HG02938 (cell line): ENCODE measurements around the gene TENT4B.
"Not testable (repeated sequence)": the region's sequence is repeated elsewhere in the genome, so short reads cannot be mapped to it uniquely, and the experiment has no call there.

ENCODE experiments used
- ATAC-seq: cut with Tn5 transposase; IDR thresholded peaks from one replicate; pipeline ENCODE4 v1.9.1; 2021; ENCODE audit warnings: mild to moderate bottlenecking, moderate library complexity; ENCODE audit not compliant: unreplicated experiment

The TENT4B gene

DNA sequence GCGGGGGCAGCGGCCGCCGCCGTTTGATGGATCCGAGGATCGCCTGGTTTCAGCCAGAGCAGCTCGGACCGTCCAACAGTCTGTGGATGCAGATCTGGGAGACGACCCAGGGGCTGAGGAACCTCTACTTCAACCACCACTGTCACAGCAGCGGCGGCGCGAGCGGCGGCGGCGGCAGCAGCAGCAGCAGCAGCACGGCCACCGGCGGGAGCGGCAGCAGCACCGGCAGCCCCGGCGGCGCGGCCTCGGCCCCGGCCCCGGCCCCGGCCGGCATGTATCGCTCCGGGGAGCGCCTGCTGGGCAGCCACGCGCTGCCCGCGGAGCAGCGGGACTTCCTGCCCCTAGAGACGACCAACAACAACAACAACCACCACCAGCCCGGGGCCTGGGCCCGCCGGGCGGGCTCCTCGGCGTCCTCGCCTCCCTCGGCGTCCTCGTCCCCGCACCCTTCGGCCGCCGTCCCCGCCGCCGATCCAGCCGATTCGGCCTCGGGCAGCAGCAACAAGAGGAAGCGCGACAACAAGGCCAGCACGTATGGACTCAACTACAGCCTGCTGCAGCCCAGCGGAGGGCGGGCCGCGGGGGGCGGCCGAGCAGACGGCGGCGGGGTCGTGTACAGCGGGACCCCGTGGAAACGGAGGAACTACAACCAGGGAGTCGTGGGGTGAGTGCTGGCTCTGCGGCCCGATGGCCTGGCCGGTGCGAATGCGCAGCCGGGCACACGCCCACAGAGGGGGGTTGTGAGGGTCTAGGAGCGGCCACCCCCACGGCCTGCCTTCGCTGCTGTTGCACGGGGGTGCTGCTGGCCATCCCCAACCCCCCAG lies 702 bp downstream of the TENT4B start:
- peak; percentile 2 for ATAC-seq

DNA sequence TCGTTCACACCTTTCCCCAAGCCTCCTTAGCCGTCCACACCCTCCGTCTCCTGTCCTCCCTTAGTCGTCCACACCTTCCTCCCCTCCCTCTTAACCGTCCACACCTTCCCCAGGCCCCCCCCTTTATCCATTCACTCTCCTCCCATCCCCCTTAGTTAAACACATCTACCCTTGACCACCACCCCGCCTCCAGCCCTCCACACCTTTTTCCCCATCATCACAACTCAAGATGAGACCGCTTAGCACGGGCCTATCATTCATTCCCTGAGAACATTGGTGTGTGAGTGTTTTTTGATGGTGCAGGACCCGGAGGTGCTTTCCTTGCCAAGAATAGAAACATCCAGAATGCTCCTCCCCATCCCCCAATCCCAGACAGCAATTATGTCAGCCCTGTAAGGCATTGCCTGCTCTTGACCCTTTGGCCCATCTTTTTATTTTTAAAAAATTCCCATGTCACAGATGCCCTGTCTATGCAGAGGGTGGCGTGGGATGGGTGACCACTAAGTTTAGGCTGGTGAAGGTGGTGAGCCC lies 1.4 kb downstream of the TENT4B start:
- no peak for ATAC-seq

DNA sequence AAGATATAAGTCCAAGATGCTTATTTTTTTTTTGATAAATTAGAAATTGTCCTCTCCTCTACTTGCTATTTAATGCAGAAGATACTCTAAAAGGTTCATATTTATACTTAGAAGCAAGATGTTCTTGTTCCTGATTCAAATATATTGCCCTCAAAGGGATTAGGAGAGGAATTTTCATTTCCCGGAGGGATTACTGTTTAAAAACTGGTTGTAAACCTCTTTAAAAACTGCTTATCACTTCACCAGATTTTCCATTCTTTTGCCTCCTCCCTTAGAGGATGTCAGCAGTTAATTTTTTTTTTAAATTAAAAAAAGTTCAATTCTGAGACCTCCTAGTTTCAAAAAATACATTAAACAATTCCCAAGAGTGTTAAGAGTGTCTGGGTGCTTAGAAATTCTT lies 2.8 kb downstream of the TENT4B start:
- no peak for ATAC-seq

DNA sequence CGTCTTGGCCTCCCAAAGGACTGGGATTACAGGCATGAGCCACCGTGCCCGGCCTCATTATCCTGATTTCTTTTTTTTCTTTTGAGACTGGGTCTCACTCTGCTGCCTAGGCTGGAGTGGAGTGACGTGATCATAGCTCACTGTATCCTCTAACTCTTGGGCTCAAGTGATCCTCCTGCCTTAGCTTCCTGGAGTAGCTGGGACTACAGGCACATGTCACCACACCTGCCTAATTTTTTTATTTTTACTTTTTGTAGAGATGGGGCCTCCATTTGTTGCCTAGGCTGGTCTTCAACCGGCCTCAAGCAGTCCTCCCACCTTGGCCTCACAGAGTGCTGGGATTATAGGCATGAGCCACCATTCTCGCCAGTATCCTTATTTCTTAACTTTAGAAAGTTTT lies 3.5 kb downstream of the TENT4B start:
- no peak for ATAC-seq

DNA sequence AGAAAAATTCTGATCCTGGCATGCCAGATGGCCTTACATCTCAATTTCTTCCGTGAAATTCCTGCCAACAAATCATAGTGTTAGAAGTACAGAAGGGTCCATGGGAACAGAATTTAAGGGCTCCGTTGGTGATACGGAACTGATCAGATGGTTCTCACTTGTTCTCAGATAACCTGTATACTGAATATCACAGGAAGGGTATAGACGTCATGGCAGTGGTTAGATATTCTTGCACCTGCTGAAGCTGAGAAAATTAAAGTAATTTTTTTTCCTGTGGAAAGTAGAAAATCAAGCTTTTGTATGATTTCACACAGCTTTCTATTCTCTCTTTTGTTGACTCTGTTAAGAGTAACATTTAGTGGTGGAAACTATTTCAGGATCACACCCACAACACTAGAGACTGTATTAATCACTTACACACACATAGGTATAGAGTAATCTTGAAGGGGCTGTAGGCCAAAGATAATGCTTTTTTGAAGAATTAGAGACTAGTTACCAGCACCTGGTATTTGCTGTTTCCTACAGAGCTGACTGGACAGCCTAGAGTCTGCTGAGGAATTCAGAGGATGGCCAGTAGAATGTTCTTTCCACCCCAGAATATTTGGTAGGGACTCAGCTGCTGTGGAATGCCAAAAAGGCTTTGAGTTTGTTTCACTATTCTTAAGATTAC lies 7.5 kb downstream of the TENT4B start:
- ATAC-seq: no peak

DNA sequence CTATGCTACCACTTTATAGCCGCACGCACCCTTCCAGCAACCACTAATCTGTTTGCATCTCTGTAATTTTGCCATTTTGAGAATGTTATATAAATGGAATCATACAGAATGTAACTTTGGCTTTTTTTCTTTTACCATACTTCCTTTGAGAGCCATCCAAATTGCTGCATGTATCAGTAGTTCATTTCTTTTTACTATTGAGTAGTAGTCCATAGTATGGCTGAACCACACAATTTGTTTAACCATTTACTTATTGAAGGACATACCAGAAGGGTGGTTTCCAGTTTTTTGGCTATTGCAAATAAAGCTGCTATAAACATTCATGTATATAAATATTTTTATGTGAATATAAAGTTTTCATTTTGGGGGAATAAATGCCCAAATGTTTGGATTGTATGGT lies 8.8 kb downstream of the TENT4B start:
- ATAC-seq: no peak

DNA sequence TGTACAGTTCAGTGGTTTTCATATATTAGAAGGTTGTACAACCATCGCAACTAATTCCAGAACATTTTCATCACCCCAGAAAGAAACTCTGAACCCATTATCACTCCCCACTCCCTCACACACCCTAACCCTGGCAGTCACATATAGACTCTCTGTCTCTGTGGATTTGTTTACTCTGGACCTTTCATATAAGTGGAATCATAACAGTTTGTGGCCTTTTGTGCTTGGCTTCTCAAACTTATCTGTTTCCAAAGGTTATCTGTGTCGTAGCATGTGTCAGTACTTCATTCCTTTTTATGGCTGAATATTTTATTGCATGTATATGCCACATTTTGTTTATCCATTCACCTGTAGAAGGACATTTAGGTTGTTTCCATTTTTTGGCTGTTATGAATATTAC lies 12.4 kb downstream of the TENT4B start:
- no peak for ATAC-seq

DNA sequence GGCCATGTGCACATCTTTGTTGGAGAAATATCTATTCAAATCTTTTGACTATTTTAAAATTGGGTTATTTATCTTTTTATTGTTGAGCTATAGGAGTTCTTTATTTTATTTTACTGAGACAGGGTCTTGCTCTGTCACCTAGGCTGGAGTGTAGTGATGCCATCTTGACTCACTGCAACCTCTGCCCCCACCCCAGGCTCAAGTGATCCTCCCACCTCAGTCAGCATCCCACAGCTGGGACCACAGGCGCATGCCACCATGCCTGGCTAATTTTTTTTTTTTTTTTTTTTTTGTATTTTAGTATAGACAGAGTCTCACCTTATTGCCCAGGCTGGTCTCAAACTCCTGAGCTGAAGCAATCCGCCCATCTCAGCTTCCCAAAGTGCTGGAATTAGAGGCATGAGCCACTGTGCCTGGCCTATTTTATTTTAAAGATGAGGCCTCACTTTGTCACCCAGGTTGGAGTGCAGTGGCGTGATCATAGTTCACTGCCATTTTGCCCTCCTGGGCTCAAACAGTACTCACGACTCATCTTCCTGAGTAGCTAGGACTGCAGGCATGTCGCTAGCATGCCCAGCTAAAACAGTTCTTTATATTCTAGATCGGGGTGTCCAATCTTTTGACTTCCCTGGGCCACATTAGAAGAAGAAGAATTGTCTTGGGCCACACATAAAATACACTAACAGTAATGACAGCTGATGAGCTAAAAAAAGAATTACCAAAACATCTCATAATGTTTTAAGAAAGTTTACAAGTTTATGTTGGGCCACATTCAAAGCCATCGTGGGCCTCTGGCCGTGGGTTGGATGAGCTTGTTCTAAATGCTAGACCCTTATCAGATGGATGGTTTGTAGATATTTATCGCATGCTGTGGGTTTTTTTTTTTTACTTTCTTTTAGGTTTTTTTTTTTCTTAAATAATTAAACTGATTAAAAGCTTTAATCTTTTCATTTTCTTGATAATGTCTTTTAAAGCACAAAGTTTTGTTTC lies 13.7 kb downstream of the TENT4B start:
- ATAC-seq: no peak

DNA sequence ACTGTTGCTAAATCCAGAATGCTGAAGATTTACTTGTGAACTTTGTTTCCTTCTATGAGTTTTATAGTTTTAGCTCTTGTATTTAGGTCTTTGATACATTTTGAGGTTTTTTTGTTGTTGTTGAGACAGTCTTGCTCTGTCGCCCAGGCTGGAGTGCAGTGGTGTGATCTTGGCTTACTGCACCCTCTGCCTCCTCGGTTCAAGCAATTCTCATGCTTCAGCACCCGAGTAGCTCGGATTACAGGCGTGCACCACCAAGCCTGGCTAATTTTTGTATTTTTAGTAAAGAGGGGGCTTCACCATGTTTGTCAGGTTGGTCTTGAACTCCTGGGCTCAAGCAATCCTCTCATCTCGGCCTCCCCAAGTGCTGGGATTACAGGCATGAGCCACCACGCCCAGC lies 14.4 kb downstream of the TENT4B start:
- no peak for ATAC-seq

DNA sequence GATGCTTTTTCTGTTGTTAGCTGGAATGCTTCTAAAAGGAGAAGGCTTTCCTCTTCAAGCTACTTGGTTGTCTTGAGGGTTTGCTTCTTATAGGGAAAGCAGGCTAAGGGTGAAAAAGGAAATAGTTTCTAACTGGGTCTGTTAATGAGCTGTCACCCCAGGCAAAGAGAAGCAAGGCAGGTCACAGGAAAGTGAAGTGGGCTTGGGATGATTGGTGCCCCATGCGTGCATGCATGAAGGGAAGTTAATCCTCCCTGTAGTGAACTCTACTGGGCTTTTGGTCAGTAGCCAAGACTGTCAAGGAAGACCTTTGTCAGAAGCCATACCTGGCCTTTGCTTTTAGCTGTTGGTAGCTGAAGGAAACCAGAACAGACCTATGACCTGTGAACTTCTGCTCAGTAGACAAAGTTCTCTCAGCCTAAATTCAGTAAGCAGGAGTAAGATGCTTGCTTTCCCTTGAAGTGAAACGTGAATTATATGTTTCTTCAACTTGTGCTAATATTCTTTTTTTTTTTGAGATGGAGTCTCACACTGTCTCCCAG lies 16.5 kb downstream of the TENT4B start:
- no peak for ATAC-seq

DNA sequence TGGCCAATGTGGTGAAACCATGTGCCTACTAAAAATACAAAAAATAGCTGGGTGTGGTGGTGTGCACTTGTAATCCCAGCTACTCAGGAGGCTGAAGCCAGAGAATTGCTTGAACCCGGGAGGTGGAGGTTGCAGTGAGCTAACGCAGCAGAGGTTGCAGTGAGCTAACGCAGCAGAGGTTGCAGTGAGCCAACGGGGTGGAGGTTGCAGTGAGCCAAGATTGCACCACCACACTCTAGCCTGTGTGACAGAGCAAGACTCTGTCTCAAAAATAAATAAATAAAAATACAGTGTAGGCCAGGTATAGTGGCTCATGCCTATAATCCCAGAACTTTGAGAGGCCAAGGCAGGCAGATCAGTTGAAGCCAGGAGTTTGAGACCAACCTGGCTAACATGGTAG lies 18.7 kb downstream of the TENT4B start:
- ATAC-seq: not testable (repeated sequence)

DNA sequence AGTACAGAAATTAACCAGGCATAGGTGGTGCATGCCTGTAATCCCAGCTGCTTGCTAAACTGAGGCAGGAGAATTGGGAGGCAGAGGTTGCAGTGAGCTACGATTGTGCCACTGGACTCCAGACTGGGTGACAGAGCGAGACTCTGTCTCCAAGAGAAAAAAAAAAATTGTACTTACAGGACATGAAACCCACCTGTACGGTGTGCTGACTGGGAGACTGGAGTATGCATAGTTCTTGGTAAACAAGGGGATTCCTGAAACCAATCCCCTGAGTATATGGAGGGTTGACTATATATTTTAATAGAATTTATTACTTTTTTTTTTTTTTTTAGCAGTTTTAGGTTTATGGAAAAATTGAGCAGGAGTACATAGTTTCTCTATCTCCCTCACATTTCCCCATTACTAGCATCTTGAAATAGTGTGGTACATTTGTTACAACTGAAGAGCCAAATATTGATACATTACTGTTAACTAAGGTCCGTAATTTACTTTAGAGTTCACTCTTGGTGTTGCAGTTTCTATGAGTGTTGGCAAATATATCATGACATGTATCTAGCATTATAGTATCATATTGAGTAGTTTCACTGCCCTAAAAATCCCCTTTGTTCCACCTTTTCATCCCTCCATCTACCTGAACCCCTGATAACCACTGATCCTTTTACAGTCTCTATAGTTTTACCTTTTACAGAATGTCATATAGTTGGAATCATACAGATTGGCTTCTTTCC lies 19.3 kb downstream of the TENT4B start:
- ATAC-seq: no peak

DNA sequence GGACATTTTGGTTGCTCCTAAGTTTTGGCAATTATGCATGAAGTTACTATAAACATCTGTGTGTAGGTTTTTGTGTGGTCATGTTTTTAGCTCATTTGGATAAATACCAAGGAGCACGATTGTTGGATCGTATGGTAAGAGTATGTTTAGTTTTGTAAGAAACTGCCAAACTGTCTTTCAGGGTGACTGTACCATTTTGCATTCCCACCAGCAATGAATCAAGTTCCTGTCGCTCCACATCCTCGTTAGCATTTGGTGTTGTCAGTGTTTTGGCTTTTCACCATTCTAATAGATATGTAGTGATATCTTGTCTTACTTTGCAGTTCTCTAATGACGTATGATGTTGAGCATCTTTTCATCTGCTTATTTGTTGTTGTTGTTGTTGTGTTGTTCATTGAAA lies 20.2 kb downstream of the TENT4B start:
- no peak for ATAC-seq

DNA sequence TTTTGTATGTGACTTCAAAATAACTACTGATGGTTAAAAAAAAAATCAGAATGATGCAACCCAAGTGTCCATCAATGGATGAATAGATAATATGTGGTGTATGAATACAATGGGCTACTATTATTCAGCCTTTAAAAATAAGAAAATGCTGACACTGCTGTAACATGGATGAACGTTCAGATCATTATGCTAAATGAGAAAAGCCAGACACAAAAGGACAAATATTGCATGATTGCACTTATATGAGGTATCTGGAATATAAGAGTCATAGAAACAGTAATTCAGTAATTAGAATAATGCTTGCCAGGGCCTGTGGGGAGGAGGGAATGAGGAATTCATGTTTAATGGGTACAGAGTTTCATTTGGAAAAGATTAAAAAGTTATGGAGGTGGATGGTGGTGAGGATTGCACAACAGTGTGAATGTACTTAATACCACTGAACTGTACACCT lies 25.4 kb downstream of the TENT4B start:
- ATAC-seq: no peak

DNA sequence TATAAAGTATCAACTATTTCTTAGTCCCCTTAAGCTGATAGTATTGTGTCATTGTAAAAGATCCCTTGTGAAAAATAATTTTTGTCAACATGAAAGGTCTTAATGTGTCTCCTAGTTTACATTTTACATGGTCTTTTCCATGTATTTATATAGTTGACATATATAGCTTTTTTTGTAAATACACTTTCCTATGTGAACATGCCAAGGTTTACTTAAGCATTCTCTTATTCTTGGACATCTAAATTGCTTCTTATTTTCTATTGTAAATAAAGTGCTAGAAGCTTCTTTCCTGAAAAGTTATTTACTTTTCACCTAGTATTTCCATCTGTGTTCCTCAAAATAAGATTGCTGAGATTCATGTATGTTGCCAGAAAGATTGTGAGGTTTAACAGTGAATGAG lies 29.3 kb downstream of the TENT4B start:
- no peak for ATAC-seq

DNA sequence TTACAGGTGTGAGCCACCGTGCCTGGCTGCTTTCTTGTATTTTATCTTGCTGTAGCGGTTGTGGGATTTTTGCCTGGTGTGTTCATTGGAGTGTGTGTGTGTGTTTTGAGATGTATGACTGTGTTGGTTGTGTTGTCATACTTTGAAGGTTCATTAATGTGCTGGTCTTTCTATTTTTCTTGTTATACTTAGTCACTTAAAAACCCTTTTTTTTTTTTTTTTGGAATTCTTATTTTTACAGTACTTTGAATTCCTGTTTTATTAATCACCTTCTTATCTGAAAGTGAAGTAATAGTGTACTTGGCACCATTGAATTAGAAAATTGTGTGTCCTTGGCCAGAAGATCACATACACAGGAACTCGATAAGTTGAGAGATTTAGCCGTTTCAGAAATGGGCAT lies 30.2 kb downstream of the TENT4B start:
- no peak for ATAC-seq

DNA sequence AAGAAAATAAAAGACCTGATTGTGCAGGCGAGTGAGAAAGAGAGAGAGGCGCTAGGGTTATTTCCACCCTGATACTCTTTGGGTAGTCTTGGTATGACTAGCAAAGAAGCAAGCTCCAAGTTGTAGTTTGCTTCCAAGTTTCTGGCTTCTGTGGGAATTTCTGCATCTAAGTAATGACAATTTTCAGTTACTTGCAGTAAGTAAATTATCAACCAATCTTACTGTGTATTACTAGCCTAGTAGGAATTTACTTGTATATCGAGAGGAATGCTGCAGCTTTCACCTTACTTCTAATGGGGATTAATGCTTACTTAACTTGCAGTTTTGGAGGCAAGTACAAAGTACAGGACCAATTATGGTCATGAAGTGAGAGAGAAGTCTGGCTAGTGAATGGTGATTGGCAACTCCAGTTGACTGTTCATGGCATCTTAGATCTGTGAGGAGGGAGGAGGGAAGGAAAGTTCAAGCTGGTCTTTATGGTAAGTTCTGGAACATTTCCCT lies 31.9 kb downstream of the TENT4B start:
- no peak for ATAC-seq

DNA sequence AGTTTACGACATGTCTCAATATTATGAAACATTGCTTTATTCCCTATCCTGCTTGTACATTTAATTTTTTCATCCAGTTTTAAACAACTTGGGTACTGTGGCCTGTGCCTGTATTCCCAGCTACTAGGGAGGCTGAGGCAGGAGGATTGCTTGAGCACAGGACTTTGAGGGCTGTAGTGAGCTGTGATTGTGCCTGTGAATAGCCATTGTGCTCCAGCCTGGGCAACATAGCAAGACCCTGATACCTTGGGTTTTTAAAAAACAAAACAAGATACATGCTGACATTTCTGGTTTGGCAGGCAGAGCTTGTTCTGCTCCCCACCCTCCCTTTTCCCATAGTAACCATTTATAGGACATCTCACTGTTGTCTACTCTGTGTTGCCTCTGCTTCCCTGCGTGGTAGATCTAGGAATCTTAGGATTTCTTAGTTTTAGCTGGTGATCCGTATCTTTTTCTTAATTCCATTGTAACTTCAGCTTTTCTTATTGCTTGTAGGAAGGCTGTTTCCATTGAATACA lies 35.6 kb downstream of the TENT4B start:
- ATAC-seq: no peak

DNA sequence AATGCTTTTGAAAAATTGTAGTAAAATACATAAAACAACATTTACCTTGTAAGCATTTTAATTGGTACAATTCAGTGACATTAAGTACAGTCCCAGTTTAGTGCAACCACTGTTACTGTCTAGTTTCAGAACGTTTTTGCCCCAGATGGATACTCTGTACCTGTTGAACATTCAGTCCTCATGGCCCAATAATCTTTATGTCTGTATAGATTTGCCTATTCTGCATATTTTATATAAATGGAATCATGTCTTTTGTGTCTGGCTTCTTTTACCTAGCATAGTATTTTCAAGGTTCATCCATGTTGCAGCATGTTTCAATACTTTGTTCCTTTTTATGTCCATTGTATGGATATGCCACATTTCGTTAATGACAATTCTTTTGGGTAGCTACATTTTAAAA lies 37.2 kb downstream of the TENT4B start:
- no peak for ATAC-seq
